Neural progenitor cell (in vitro differentiated cells): ENCODE results near the gene LRRC17. TPM values are rescaled to one million over a fixed set of nuclear protein-coding genes. Genes with fewer than 3 reads are reported as not detected.
"Not testable (repeated sequence)": the region's sequence is repeated elsewhere in the genome, so short reads cannot be mapped to it uniquely, and the experiment has no call there.

Source experiments
- DNase-seq: peaks from one replicate; pipeline ENCODE4 v3.0.0-alpha.2; 2016; ENCODE audit warnings: low spot score
- H2AFZ ChIP-seq: fragments of 200-600 bp; sonication (generic); replicated peaks from 2 replicates; pipeline ENCODE4 v1.6.1; 2016; ENCODE audit warnings: antibody characterized with exemption
- H3F3A ChIP-seq: fragments of 200-600 bp; sonication (generic); 2 replicates; pipeline ENCODE4 v1.6.1; 2016; ENCODE audit warnings: antibody characterized with exemption, low read depth
- H3K27ac ChIP-seq: fragments of 200-600 bp; sonication (generic); 2 replicates; pipeline ENCODE4 v1.5.1; 2016; ENCODE audit warnings: mild to moderate bottlenecking
- H3K27me3 ChIP-seq: fragments of 200-600 bp; sonication (generic); 2 replicates; pipeline ENCODE4 v1.6.1; 2016; ENCODE audit warnings: mild to moderate bottlenecking, moderate library complexity
- H3K36me3 ChIP-seq: fragments of 200-600 bp; sonication (generic); 2 replicates; pipeline ENCODE4 v1.5.1; 2016
- H3K4me1 ChIP-seq: fragments of 200-600 bp; sonication (generic); 2 replicates; pipeline ENCODE4 v1.6.1; 2016; ENCODE audit warnings: mixed run types
- H3K4me2 ChIP-seq: fragments of 200-600 bp; sonication (generic); 2 replicates; pipeline ENCODE4 v1.6.1; 2016
- H3K4me3 ChIP-seq: fragments of 200-600 bp; sonication (generic); 2 replicates; pipeline ENCODE4 v1.5.1; 2016
- H3K79me2 ChIP-seq: fragments of 200-600 bp; sonication (generic); 2 replicates; pipeline ENCODE4 v1.6.1; 2016; ENCODE audit warnings: low read depth
- H3K9ac ChIP-seq: fragments of 200-600 bp; sonication (generic); 2 replicates; pipeline ENCODE4 v1.6.1; 2016
- H3K9me3 ChIP-seq: fragments of 200-600 bp; sonication (generic); 2 replicates; pipeline ENCODE4 v1.5.1; 2016; ENCODE audit warnings: low read depth
- H4K20me1 ChIP-seq: fragments of 200-600 bp; sonication (generic); 2 replicates; pipeline ENCODE4 v1.6.1; 2016; ENCODE audit warnings: low read depth
- H3K27ac Mint-ChIP-seq: 3 replicates; pipeline ENCODE4 v1.8.0; 2021; ENCODE audit warnings: mixed read lengths
- H3K27me3 Mint-ChIP-seq: 2 replicates; pipeline ENCODE4 v1.8.0; 2022; ENCODE audit warnings: low read depth, mild to moderate bottlenecking, inconsistent platforms, moderate library complexity, mixed read lengths; ENCODE audit not compliant: insufficient read depth
- H3K36me3 Mint-ChIP-seq: 3 replicates; pipeline ENCODE4 v1.8.0; 2021; ENCODE audit warnings: mixed read lengths
- H3K4me1 Mint-ChIP-seq: 3 replicates; pipeline ENCODE4 v1.8.0; 2021; ENCODE audit warnings: mixed read lengths
- H3K4me3 Mint-ChIP-seq: 3 replicates; pipeline ENCODE4 v1.8.0; 2021; ENCODE audit warnings: mild to moderate bottlenecking, moderate library complexity, mixed read lengths
- H3K9me3 Mint-ChIP-seq: 3 replicates; pipeline ENCODE4 v1.8.0; 2020; ENCODE audit warnings: mixed read lengths
- EZH2 ChIP-seq: fragments of 200-600 bp; sonication (generic); IDR thresholded peaks from 2 replicates; pipeline ENCODE4 v1.6.1; 2017; ENCODE audit warnings: antibody characterized with exemption, mild to moderate bottlenecking, moderate library complexity
- EZH2phosphoT487 ChIP-seq: fragments of 200-600 bp; sonication (generic); IDR thresholded peaks from 2 replicates; pipeline ENCODE4 v1.6.1; 2017; ENCODE audit warnings: antibody characterized with exemption
- total RNA-seq: library from RNA; depleted of rRNA; stranded (reverse); fragments of >200 nt; gene quantifications from 2 replicates; pipeline ENCODE4 v1.2.3, GENCODE V29; 2015; ENCODE audit warnings: low replicate concordance
- TF ChIP-seq, protein P1 (sequence below): fragments of 200-600 bp; sonication (generic); IDR thresholded peaks from 2 replicates; pipeline ENCODE4 v1.5.1; 2017; ENCODE audit warnings: antibody characterized with exemption, mild to moderate bottlenecking

The LRRC17 gene
- total RNA-seq, 1 donor from 2014 or later: 4.6 TPM

DNA sequence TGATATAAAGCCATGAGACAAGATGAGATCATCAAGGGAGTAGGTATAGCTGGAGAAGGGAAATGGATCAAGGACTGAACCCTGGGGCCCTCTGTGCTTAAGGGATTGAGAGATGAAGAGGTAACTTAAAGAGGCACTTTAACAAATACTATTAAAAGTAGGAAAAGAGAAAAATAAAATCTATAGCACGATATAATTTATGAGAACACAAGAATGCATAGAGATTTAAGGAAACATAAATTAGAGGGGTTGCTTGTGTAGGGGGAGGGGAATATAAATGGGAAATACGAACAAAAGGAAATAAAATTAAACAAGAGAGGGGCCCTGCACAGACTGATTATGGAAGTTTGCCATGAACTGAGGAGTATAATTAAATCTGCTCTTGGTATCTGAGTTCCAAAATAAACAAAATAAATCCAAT lies 15.6 kb upstream of the LRRC17 start:
- Mint-ChIP-seq H3K36me3 (no peaks in the 10 kb centered on the region), H3K27ac (no peak overlapping the region), H3K9me3 (no peaks in the 10 kb centered on the region), H3K4me1 (no peaks in the 10 kb centered on the region), H3K4me3 (no peak overlapping the region), H3K27me3 (no peaks in the 10 kb centered on the region)
- TF ChIP-seq, protein P1, sequence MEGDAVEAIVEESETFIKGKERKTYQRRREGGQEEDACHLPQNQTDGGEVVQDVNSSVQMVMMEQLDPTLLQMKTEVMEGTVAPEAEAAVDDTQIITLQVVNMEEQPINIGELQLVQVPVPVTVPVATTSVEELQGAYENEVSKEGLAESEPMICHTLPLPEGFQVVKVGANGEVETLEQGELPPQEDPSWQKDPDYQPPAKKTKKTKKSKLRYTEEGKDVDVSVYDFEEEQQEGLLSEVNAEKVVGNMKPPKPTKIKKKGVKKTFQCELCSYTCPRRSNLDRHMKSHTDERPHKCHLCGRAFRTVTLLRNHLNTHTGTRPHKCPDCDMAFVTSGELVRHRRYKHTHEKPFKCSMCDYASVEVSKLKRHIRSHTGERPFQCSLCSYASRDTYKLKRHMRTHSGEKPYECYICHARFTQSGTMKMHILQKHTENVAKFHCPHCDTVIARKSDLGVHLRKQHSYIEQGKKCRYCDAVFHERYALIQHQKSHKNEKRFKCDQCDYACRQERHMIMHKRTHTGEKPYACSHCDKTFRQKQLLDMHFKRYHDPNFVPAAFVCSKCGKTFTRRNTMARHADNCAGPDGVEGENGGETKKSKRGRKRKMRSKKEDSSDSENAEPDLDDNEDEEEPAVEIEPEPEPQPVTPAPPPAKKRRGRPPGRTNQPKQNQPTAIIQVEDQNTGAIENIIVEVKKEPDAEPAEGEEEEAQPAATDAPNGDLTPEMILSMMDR: no peak
- TF ChIP-seq EZH2 (no peak), EZH2phosphoT487 (no peak)
- Histone ChIP-seq H3F3A (no peaks in the 10 kb centered on the region), H3K4me1 (no peaks in the 10 kb centered on the region), H3K4me2 (no peak overlapping the region), H3K4me3 (no peak overlapping the region), H3K27me3 (no peaks in the 10 kb centered on the region), H2AFZ (no peak overlapping the region), H3K9me3 (no peaks in the 10 kb centered on the region), H4K20me1 (no peaks in the 10 kb centered on the region), H3K79me2 (no peaks in the 10 kb centered on the region), H3K27ac (no peak overlapping the region), H3K36me3 (no peaks in the 10 kb centered on the region), H3K9ac (no peak overlapping the region)
- no peak for DNase-seq

DNA sequence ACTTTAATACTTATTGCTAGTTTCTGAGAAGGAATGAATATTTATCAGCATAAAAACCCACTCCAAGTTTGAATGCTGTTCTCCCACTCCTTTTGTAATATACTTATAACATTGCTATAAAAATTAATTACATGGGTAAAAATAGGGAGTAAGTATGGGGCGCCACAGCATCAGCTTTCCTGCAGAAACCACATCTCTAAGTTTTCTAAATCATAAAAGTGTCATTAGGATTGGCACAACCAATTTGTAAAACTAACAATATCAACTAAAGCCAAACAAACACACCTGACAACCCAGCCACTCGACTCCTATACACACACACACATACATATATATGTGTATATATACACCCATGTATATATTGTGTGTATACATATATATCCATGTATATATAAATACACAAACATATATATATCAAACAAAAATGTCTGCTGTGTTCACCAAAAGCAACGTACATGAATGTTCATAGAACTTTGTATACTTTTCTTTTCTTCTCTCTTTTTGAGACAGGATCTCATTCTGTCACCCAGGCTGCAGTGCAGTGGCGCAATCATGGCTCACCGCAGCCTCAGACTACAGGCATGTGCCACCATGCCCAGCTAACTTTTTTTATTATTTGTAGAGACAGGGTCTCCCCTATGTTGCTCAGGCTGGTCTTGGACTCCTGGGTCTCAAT lies 14.8 kb upstream of the LRRC17 start:
- H3K36me3 ChIP-seq: no peaks in the 10 kb centered on the region
- no peaks in the 10 kb centered on the region for H3K27me3 ChIP-seq
- no peaks in the 10 kb centered on the region for H3K36me3 Mint-ChIP-seq
- no peaks in the 10 kb centered on the region for H3K9me3 ChIP-seq
- H3K4me1 Mint-ChIP-seq: no peaks in the 10 kb centered on the region
- no peak for DNase-seq
- H3K27ac ChIP-seq: no peak overlapping the region
- no peak overlapping the region for H3K27ac Mint-ChIP-seq
- no peak overlapping the region for H3K4me3 ChIP-seq
- no peak overlapping the region for H3K4me3 Mint-ChIP-seq
- H4K20me1 ChIP-seq: no peaks in the 10 kb centered on the region
- H2AFZ ChIP-seq: no peak overlapping the region
- H3K4me1 ChIP-seq: no peaks in the 10 kb centered on the region
- no peaks in the 10 kb centered on the region for H3K79me2 ChIP-seq
- no peaks in the 10 kb centered on the region for H3K27me3 Mint-ChIP-seq
- TF ChIP-seq EZH2phosphoT487: no peak
- TF ChIP-seq EZH2: no peak
- TF ChIP-seq, protein P1: no peak
- no peak overlapping the region for H3K9ac ChIP-seq
- no peaks in the 10 kb centered on the region for H3F3A ChIP-seq
- no peaks in the 10 kb centered on the region for H3K9me3 Mint-ChIP-seq
- H3K4me2 ChIP-seq: no peak overlapping the region

- Histone ChIP-seq H3K27ac (no peak overlapping the region), H3K9ac (no peak overlapping the region), H2AFZ (no peak overlapping the region), H3K9me3 (no peaks in the 10 kb centered on the region), H3K4me2 (no peak overlapping the region), H3K27me3 (no peaks in the 10 kb centered on the region), H3K36me3 (no peaks in the 10 kb centered on the region), H3K4me1 (no peaks in the 10 kb centered on the region), H4K20me1 (no peaks in the 10 kb centered on the region), H3K79me2 (no peaks in the 10 kb centered on the region), H3F3A (no peaks in the 10 kb centered on the region), H3K4me3 (no peak overlapping the region)
- Mint-ChIP-seq H3K4me3 (no peak overlapping the region), H3K27ac (no peak overlapping the region), H3K27me3 (no peaks in the 10 kb centered on the region), H3K9me3 (peaks cover under 1% of the 10 kb centered on the region), H3K36me3 (no peaks in the 10 kb centered on the region), H3K4me1 (no peaks in the 10 kb centered on the region)
- no peak for DNase-seq
- TF ChIP-seq EZH2: no peak
Observed at GRCh38 chr7:102898532-102898859, 14.3 kb upstream of the LRRC17 start.

- not testable (repeated sequence) for H3K4me1 ChIP-seq, H3K27ac ChIP-seq, H3K9me3 Mint-ChIP-seq, H3K79me2 ChIP-seq, H3K4me3 ChIP-seq, H3K4me3 Mint-ChIP-seq, DNase-seq, H3K36me3 Mint-ChIP-seq, H3K9me3 ChIP-seq, H3K27ac Mint-ChIP-seq, H3K27me3 Mint-ChIP-seq, H3K4me2 ChIP-seq, H3K36me3 ChIP-seq, H3K4me1 Mint-ChIP-seq, H4K20me1 ChIP-seq, H3F3A ChIP-seq, H2AFZ ChIP-seq, H3K9ac ChIP-seq, H3K27me3 ChIP-seq
Observed at GRCh38 chr7:102902052-102902451, 10.7 kb upstream of the LRRC17 start.

DNA sequence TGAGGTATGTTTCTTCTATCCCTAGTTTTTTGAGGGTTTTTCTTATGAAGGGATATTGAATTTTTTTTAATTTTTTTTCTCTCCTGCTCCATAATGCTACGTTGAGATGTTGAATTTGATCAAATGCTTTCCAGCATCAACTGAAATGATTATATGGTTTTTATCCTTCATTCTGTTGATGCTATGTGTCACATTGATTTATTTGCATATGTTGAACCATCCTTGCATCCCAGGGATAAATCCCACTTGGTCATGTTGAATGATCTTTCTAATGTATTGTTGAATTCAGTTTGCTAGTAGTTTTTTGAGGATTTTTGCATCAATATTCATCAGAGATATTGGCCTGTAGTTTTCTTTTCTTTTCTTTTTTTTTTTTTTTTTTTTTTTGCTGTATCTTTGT lies 9.2 kb upstream of the LRRC17 start:
- H3K27me3 ChIP-seq, H2AFZ ChIP-seq, H3K4me1 Mint-ChIP-seq, DNase-seq, H3K36me3 Mint-ChIP-seq, H4K20me1 ChIP-seq, H3K9ac ChIP-seq, H3K27me3 Mint-ChIP-seq, H3K4me2 ChIP-seq, H3K4me3 Mint-ChIP-seq, H3K79me2 ChIP-seq, H3K4me3 ChIP-seq, H3K27ac ChIP-seq, H3K9me3 ChIP-seq, H3F3A ChIP-seq, H3K27ac Mint-ChIP-seq, H3K4me1 ChIP-seq, H3K36me3 ChIP-seq: not testable (repeated sequence)
- peaks cover 10% of the 10 kb centered on the region for H3K9me3 Mint-ChIP-seq
